PC-9 (cell line): Measurements from ENCODE around the gene CPVL.

ENCODE experiments used
- EZH2 ChIP-seq: fragments of 200-600 bp; sonication (generic); IDR thresholded peaks from 2 replicates; pipeline ENCODE4 v1.8.0; 2017; ENCODE audit warnings: antibody characterized with exemption, low read depth
- TF ChIP-seq, protein P1 (sequence below): fragments of 200-600 bp; sonication (generic); conservative IDR thresholded peaks from 2 replicates; pipeline ENCODE4 v1.6.1; 2017; ENCODE audit warnings: mixed run types, antibody characterized with exemption, mild to moderate bottlenecking, moderate library complexity

DNA sequence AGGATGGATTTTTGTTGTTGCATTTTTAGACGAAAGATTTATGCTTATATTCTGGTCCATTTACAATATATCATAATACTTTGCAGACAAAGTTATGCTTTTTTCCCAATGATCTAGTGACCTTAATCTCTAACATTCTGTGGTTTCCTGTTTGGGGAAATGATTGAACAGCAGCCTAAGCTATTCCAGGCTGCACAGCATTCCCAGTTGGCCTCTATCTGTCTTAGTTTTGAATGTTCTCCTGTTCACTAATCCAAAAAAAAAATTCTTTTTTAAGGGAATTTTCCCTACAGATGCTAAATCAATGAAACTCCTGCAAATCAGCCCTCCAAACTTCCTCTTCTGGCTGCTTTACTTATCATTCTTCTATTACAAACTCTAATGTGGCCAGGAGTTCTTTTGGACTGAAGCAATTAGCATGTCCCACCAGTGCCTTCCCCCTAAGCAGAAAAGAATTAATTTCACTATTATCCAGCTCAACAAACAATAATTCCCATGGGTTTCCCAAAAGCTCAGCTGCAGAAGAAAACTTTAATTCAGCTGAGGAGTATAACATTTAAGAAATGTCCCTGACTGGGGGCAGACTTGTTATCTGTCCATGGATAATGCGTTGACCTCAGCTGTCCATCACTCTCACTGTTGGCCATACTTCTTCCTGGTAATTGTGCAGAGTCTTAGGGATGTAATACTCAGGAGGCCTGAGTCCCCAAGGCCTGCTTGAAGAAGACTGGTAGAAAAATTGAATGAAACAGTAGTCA is 106.3 kb downstream of the CPVL start:
- TF ChIP-seq, protein P1, sequence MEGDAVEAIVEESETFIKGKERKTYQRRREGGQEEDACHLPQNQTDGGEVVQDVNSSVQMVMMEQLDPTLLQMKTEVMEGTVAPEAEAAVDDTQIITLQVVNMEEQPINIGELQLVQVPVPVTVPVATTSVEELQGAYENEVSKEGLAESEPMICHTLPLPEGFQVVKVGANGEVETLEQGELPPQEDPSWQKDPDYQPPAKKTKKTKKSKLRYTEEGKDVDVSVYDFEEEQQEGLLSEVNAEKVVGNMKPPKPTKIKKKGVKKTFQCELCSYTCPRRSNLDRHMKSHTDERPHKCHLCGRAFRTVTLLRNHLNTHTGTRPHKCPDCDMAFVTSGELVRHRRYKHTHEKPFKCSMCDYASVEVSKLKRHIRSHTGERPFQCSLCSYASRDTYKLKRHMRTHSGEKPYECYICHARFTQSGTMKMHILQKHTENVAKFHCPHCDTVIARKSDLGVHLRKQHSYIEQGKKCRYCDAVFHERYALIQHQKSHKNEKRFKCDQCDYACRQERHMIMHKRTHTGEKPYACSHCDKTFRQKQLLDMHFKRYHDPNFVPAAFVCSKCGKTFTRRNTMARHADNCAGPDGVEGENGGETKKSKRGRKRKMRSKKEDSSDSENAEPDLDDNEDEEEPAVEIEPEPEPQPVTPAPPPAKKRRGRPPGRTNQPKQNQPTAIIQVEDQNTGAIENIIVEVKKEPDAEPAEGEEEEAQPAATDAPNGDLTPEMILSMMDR, result no peak
- no peak for TF ChIP-seq EZH2
